Measurements from ENCODE around the gene SPATA18. TPM values are rescaled to one million over a fixed set of nuclear protein-coding genes. Genes with fewer than 3 reads are reported as not detected.

The SPATA18 gene
- total and polyA plus RNA-seq, 2 of the 8 experiments (the other 6 are each of a cell fraction or from before 2014, with no cell fraction given): 1.4 to 2.4 TPM

- TF ChIP-seq HDAC6 (IDR thresholded peaks at IDR 0.05; ENCODE audit: low read depth, low read length) (no peak), CBX5 (IDR thresholded peaks at IDR 0.05; ENCODE audit: low read depth, low read length) (no peak), TBP (IDR thresholded peaks at IDR 0.05; ENCODE audit: low read depth, low read length) (no peak)
These were observed 18.5 kb downstream of the SPATA18 start (continued) for GRCh38 chr4:52069571-52069970.

All from H1 (cell line).